Activated naive CD4-positive, alpha-beta T cell treated with anti-CD3 and anti-CD28 coated beads, Interleukin-2, amount 50 U/mL, for 16 hours (primary cell): ENCODE data around the gene KDM4C.

ENCODE experiments used
- DNase-seq: peaks from one replicate; pipeline ENCODE4 v3.0.0-alpha.2; 2020

Gene KDM4C

DNA sequence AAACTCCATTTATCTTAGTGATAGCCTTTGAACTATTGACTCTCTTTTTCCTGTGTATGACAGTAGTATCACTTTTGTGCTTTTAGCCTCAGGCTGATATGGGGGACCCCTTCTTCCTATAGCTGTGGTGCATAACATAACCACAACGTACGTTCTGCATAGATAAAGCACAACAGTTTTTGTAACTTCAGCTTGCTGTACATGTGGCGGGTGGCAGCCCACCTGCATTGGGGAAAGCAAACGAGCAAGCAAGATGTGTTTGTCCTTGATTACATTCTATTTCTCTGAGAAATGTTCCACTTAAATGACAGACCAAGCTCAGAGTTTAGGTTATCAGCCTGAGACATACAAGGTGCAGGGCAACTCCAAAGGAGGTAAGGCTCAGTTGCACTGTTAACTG lies 309.4 kb downstream of the KDM4C start:
- DNase-seq = no peak

DNA sequence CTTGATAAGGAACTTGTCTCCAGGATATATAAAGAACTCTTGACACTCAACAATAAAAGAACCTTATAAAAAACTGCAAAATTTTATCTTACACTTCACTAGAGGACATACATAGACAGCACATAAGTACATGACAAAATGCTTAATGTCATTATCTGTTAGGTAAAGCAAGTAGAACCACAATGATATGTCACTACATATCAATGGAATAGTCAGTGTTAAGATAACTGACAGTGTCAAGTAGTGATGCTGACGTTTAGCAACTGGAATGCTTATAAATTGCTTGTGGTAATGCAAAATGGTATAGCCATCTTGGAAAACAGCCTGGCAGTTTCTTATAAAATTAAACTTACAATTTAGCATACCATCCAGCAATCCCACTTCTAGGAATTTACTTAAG lies 314.1 kb downstream of the KDM4C start:
- no peak for DNase-seq

DNA sequence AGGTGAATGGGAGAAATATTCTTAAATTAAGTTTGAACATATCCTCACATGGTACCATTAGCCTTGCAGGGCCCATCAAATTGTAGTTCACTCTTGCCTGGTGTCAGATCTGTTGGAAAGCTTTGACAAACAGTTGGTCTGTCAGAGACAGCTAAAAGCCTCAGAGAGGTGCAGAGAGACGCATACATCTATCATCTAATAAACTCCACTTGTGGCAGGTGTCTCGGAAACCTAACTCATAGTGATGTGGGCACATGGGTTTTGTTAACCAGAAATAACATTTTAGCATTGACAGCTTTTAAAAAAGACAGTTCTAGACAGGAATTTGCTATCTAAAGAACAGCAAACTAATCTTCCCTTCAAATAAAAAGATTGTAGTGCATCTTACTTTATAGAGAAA lies 315.9 kb downstream of the KDM4C start:
- DNase-seq = no peak

DNA sequence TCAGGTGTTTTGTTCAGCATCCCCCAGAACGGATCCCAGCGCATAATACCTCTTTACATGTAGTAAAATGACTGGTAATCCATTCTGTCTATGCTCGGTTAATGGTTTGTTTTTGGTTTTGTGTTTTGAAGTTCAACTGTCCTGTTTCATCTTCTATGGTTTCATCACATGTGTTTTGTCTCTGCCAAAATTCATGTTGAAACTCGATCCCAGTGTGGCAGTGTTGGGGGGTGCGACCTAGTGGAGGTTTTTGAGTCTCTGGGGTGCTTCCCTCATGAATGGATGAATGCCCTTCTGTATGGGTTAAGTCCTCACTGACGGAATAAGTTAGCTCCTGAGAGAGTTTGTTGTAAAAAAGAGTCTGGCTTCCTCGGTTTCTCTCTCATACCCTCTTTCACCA lies 317.4 kb downstream of the KDM4C start:
- no peak for DNase-seq

- no peak for DNase-seq
Observed at GRCh38 chr9:7079051-7079450, 321.3 kb downstream of the KDM4C start.

DNA sequence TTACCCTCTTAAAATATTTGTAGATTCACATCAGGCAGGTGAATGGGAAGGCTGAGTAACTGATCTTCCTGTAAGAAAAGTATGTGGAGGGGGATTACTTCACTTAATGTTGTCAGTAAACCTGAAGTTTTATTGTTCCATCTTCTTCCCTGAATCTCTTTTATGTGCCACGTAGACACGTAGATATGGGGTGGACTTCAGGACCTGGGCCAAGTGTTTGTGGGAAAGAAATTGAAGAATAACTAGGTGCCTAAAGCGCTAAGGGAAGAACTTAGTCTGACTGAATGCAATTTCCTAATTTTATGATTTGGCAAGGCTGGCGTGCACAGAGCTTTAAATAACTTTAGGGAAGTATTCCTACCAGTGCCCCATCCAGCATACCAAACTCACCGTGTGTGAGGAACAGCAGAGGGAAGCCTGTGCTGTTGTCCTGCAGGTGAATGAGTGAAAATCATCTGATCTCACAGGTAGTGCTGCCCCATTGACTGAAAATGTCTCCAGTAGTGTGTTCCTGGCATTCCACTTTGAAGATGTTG lies 323.4 kb downstream of the KDM4C start:
- no peak for DNase-seq

GRCh38 chr9:7083192-7083591 lies 325.4 kb downstream of the KDM4C start:
- no peak for DNase-seq

- DNase-seq = no peak
Observed at GRCh38 chr9:7085357-7085756, 327.6 kb downstream of the KDM4C start.

DNA sequence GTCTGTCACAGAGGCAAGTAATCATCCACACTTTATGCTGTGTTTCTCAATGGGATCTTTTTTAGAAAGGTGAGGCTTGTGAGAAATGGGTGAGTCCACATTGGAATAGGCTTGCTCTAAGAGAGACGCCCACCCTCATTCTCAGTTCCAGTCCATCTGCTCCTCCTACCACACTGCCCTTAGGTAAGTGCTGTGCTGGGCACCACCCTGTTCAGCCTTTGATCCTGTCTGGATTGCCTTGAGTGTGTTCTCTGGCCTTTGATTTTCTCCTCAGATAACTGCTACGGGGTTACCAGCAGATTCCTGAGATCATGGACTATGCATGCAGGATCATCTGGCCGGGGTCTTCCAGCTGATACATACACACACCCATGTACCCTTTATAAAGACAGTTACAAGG lies 328.6 kb downstream of the KDM4C start:
- no peak for DNase-seq

- no peak for DNase-seq
Observed at GRCh38 chr9:7088611-7089010, 330.8 kb downstream of the KDM4C start.

DNA sequence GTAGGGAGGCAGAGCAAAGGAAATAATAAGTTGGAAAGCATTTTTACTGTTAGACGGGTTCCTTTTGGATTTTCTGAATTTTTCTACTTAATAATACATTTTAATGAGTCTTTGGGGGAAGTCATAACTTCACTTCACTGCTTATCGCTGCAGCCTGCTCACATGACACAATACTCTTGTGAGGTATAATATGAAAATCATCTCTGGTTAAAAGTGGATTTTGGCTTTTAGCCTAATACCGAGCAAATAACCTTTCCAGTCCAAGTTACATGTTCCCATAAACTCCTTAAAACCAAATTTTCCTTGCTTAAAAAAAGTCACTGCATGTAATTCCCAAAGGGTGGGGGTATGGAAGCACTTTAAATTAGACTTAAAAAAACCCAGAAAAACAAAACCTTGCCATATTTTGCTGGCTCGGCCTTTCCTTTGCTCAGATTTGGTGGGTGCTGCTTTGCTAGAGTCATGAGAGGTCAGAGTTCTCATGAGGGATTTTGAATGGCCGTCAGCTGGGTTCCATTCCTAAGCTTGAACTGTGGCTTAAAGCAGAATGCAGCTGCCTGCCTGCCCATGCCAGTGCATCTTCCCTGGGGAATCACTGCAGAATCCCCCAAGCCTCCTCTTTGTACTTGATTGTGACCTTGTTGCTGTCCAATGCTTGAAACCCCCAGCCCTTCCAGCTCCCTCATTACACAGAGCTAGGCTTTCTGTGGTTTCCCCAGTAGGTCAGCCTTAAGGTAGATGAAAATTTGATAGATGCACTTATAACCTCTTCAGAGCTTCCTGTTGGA lies 331.8 kb downstream of the KDM4C start:
- no peak for DNase-seq

GRCh38 chr9:7093040-7093439 lies 335.3 kb downstream of the KDM4C start:
- DNase-seq = no peak

- DNase-seq = no peak
Observed at GRCh38 chr9:7094052-7094451, 336.3 kb downstream of the KDM4C start.

- no peak for DNase-seq
Observed at GRCh38 chr9:7094576-7094975, 336.8 kb downstream of the KDM4C start.

GRCh38 chr9:7095058-7095457 lies 337.3 kb downstream of the KDM4C start:
- no peak for DNase-seq

GRCh38 chr9:7097040-7097715 lies 339.4 kb downstream of the KDM4C start:
- DNase-seq = no peak

DNA sequence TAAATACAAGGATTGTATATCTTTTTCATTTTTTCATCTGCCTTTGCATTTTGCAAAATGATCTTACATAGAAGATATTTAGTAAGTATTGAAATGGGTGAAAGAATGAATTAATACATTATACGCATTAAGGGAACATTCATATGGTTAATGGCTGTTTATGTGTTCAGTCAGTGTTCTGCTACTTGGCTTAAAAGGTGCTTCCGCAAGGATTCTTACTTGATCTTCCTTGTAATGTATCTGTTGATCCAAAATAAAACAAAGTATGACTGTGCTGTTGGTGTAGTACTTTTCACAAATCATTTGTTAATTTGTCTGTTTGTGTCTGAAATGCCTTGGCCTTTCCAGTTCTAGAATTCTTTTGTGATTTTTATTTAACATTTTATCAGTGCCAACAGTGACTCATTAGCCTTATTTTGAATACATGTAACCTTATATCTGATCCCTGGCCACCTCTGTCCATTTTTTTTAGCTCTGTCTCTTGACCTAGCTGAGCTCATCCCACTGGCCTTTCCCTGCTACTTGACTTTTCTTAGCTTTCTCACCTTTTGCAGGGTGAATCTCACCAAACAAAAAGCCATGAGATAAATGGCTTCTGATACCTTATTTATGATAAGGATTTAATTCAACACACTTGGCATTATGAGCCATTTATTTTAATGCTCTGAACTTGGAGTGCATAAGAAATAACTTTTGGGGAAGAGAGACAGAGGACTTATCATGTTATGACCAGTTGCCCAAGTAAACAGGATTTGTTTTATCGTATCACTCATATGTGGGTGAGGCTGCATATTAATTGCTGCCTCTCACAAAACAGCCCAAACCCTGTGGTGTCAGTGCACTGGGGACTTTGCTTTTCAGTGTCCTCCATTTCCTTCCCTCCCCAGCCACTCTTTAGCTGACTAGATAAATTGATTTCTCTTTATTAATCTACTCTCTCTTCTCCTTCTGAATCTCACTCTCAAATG lies 340.3 kb downstream of the KDM4C start:
- DNase-seq = no peak

DNA sequence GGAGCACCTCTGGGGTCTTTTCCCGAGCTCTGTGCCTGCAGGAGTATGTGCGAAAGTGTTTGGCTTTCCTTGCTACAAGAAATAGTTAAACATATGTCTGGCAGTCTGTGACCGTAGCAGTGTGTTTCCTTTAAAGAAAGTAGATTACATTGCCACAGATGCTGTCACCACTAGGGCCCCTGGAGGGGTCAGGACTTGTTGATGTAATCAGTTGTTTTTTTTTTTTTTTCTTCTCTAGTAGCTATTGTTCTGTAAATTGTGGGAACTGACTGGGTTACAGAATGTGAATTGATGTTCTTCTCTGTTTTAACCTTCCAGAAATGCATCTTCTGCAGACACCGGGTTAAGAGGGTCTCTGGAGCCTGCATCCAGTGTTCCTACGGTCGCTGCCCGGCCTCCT lies 345.6 kb downstream of the KDM4C start:
- no peak for DNase-seq

GRCh38 chr9:7103771-7104170 lies 346.0 kb downstream of the KDM4C start:
- no peak for DNase-seq

DNA sequence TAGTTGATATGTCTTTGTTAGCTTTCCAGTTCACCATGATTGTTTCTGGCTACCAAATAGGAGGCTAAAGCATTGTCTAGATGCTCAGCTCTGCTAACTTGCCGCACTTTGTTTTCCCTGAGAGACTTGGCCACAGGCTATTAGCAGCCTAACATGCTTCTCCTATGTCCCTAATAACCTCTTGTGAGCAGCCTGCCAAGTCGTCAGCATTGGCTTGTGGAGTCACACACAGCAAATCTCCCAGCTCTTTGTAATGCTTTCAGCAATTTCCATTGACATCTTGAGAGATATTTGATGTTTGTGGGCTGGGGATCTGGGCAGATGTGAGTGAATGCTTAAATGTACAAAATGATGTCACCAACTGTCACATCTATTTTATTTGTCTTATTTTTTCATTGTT lies 346.9 kb downstream of the KDM4C start:
- no peak for DNase-seq

- no peak for DNase-seq
Observed at GRCh38 chr9:7105095-7105494, 347.3 kb downstream of the KDM4C start.

- DNase-seq = no peak
Observed at GRCh38 chr9:7108936-7109335, 351.2 kb downstream of the KDM4C start.

- DNase-seq = no peak
Observed at GRCh38 chr9:7111413-7111812, 353.6 kb downstream of the KDM4C start.
